NB4 (cell line): ENCODE data around the gene CHI3L1.

Experiments used
- DNase-seq: peaks from one replicate; pipeline ENCODE4 v3.0.0; 2010; ENCODE audit warnings: low read depth
- H3K4me3 ChIP-seq: one replicate; pipeline ENCODE4 v1.5.1; 2011; ENCODE audit warnings: mild to moderate bottlenecking, low read depth, low read length, moderate library complexity
- MAX ChIP-seq: IDR thresholded peaks from 2 replicates; pipeline ENCODE4 v1.6.1; 2011; ENCODE audit warnings: low read depth, low read length
- MYC ChIP-seq: IDR thresholded peaks from 2 replicates; pipeline ENCODE4 v1.6.1; 2011; ENCODE audit warnings: low read depth, low read length
- POLR2A ChIP-seq: IDR thresholded peaks from 2 replicates; pipeline ENCODE4 v1.6.1; 2011; ENCODE audit warnings: mild to moderate bottlenecking; ENCODE audit not compliant: insufficient read length; ENCODE audit errors: extremely low read depth
- TF ChIP-seq, protein P1 (sequence below): IDR thresholded peaks from one replicate; pipeline ENCODE4 v1.5.1; 2012; ENCODE audit warnings: low read depth, low read length

Gene CHI3L1

GRCh38 chr1:203161175-203161574 lies 25.3 kb downstream of the CHI3L1 start:
- DNase-seq: no peak
- TF ChIP-seq, protein P1, sequence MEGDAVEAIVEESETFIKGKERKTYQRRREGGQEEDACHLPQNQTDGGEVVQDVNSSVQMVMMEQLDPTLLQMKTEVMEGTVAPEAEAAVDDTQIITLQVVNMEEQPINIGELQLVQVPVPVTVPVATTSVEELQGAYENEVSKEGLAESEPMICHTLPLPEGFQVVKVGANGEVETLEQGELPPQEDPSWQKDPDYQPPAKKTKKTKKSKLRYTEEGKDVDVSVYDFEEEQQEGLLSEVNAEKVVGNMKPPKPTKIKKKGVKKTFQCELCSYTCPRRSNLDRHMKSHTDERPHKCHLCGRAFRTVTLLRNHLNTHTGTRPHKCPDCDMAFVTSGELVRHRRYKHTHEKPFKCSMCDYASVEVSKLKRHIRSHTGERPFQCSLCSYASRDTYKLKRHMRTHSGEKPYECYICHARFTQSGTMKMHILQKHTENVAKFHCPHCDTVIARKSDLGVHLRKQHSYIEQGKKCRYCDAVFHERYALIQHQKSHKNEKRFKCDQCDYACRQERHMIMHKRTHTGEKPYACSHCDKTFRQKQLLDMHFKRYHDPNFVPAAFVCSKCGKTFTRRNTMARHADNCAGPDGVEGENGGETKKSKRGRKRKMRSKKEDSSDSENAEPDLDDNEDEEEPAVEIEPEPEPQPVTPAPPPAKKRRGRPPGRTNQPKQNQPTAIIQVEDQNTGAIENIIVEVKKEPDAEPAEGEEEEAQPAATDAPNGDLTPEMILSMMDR: no peak
- TF ChIP-seq MYC (no peak), MAX (no peak), POLR2A (no peak)

GRCh38 chr1:203159844-203160243 lies 26.7 kb downstream of the CHI3L1 start:
- DNase-seq: no peak
- H3K4me3 ChIP-seq: no peak overlapping the region
- TF ChIP-seq POLR2A: no peak
- no peak for TF ChIP-seq MYC
- TF ChIP-seq MAX: no peak
- TF ChIP-seq, protein P1: no peak

More at GRCh38 chr1:203161175-203161574, 25.3 kb downstream of the CHI3L1 start:
- no peak overlapping the region for H3K4me3 ChIP-seq

DNA sequence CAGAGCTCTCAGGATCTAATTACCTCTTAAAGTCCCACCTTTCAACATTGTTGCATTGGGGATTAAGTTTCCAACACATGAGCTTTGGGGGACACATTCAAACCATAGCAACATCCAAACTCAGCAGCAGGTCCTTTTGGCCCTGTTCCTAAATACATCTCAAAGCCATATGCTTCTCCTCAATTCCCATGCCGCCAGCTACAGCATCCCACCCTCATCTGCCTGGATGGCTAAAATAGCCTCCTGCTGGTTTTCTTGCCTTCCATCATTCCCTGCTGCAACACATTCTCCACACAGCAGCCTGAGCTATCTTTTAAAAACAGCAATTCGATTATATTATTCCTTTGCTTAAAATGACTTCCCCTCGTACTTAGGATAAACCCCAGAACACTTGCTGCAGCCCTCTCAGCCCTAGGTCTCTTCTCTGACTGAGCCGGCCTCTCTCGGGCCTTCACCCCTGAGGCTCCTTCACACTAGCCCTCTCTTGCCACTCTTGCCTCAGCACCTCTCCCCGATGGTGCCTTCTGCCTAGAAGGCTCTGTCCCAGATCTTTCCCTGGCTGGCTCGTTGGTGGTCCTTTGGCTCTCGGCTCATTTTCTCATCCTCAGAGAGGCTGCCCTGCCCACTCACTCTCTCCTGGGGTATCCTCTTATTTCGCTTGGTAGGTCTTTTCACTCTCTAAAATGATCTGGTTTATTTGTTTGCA lies 27.4 kb downstream of the CHI3L1 start:
- DNase-seq: no peak
- H3K4me3 ChIP-seq: no peak overlapping the region
- TF ChIP-seq POLR2A (no peak), MYC (no peak), MAX (no peak)
- TF ChIP-seq, protein P1: no peak

GRCh38 chr1:203158423-203158822 lies 28.1 kb downstream of the CHI3L1 start:
- H3K4me3 ChIP-seq: no peak overlapping the region
- no peak for DNase-seq
- TF ChIP-seq POLR2A (no peak), MAX (no peak), MYC (no peak)
- TF ChIP-seq, protein P1: no peak

DNA sequence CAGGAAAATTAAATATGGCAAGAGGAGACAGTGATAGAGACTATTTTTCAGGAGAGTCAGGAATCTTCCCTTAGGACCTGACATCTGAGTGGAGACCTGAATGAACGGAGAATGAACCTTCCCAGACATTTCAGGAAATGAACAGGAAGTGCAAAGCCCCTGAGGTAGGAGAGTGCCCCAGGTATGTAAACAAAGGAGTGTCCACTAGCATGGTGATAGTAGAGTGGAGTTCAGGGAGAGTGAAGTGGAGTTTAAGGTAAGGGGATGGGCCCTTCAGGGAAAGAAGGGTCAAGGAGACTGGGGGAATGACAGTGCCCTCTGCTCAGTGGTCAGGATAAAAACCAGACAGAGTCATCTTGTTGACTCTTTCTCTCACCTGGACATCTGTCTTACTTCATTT lies 30.2 kb downstream of the CHI3L1 start:
- no peak for DNase-seq
- TF ChIP-seq POLR2A (no peak), MYC (no peak), MAX (no peak)
- TF ChIP-seq, protein P1: no peak

More for the DNA sequence above, 30.2 kb downstream of the CHI3L1 start:
- no peak overlapping the region for H3K4me3 ChIP-seq
